H9 (cell line): Measurements from ENCODE around the gene LRP8. TPM values are rescaled to one million over a fixed set of nuclear protein-coding genes. Genes with fewer than 3 reads are reported as not detected.

Source experiments
- DNase-seq: peaks from one replicate; pipeline ENCODE4 v3.0.0-alpha.2; 2017
- H2AFZ ChIP-seq: one replicate; pipeline ENCODE4 v1.6.1; 2013; ENCODE audit warnings: mild to moderate bottlenecking, low read length, control low read depth, moderate library complexity
- H2AK5ac ChIP-seq: 2 replicates; pipeline ENCODE4 v1.6.1; 2013; ENCODE audit warnings: low read length, control low read depth, mixed read lengths; ENCODE audit not compliant: insufficient read length
- H2BK120ac ChIP-seq: one replicate; pipeline ENCODE4 v1.6.1; 2013; ENCODE audit warnings: low read depth, mild to moderate bottlenecking, low read length, control low read depth, inconsistent platforms; ENCODE audit not compliant: poor library complexity, severe bottlenecking
- H2BK12ac ChIP-seq: 2 replicates; pipeline ENCODE4 v1.6.1; 2013; ENCODE audit warnings: low read length, control low read depth, mixed read lengths, low read depth; ENCODE audit not compliant: insufficient read length
- H2BK15ac ChIP-seq: 2 replicates; pipeline ENCODE4 v1.6.1; 2013; ENCODE audit warnings: low read depth, low read length, control low read depth
- H2BK20ac ChIP-seq: one replicate; pipeline ENCODE4 v1.6.1; 2013; ENCODE audit warnings: low read depth, mild to moderate bottlenecking, low read length, control low read depth, inconsistent platforms; ENCODE audit not compliant: poor library complexity, severe bottlenecking
- H2BK5ac ChIP-seq: 2 replicates; pipeline ENCODE4 v1.6.1; 2013; ENCODE audit warnings: low read length, control low read depth, mixed read lengths; ENCODE audit not compliant: insufficient read length
- H3K14ac ChIP-seq: 2 replicates; pipeline ENCODE4 v1.6.1; 2013; ENCODE audit warnings: low read length, control low read depth; ENCODE audit not compliant: insufficient read depth
- H3K18ac ChIP-seq: 2 replicates; pipeline ENCODE4 v1.6.1; 2013; ENCODE audit warnings: low read depth, mild to moderate bottlenecking, mixed read lengths, low read length, control low read depth; ENCODE audit not compliant: insufficient read length
- H3K23ac ChIP-seq: 2 replicates; pipeline ENCODE4 v1.6.1; 2013; ENCODE audit warnings: low read length, control low read depth, mixed read lengths, low read depth; ENCODE audit not compliant: insufficient read length
- H3K23me2 ChIP-seq: 2 replicates; pipeline ENCODE4 v1.6.1; 2013; ENCODE audit warnings: low read depth, mild to moderate bottlenecking, mixed read lengths, low read length, control low read depth; ENCODE audit not compliant: insufficient read length, poor library complexity, severe bottlenecking
- H3K27ac ChIP-seq: 2 replicates; pipeline ENCODE4 v1.5.1; 2013; ENCODE audit warnings: low read length, control low read depth, mixed read lengths, low read depth; ENCODE audit not compliant: insufficient read length
- H3K27me3 ChIP-seq: 2 replicates; pipeline ENCODE4 v1.6.1; 2013; ENCODE audit warnings: low read length, control low read depth, inconsistent platforms; ENCODE audit not compliant: insufficient read depth
- H3K4ac ChIP-seq: 2 replicates; pipeline ENCODE4 v1.6.1; 2013; ENCODE audit warnings: low read depth, mild to moderate bottlenecking, control low read depth, inconsistent platforms, low read length, moderate library complexity
- H3K4me1 ChIP-seq: 2 replicates; pipeline ENCODE4 v1.6.1; 2013; ENCODE audit warnings: low read length, control low read depth, inconsistent platforms; ENCODE audit not compliant: insufficient read depth
- H3K4me2 ChIP-seq: 2 replicates; pipeline ENCODE4 v1.6.1; 2013; ENCODE audit warnings: low read length, control low read depth, mixed read lengths; ENCODE audit not compliant: insufficient read length, insufficient read depth
- H3K56ac ChIP-seq: 2 replicates; pipeline ENCODE4 v1.6.1; 2013; ENCODE audit warnings: low read depth, mild to moderate bottlenecking, mixed read lengths, low read length, control low read depth; ENCODE audit not compliant: insufficient read length
- H3K79me1 ChIP-seq: 2 replicates; pipeline ENCODE4 v1.6.1; 2013; ENCODE audit warnings: low read depth, mild to moderate bottlenecking, moderate library complexity, low read length, control low read depth, inconsistent platforms; ENCODE audit not compliant: insufficient read depth, poor library complexity, severe bottlenecking
- H3K79me2 ChIP-seq: 2 replicates; pipeline ENCODE4 v1.6.1; 2013; ENCODE audit warnings: low read length, control low read depth, inconsistent platforms; ENCODE audit not compliant: insufficient read depth
- H3K9ac ChIP-seq: 2 replicates; pipeline ENCODE4 v1.6.1; 2013; ENCODE audit warnings: low read length, control low read depth, mixed read lengths; ENCODE audit not compliant: insufficient read length; ENCODE audit errors: extremely low read depth
- H3K9me3 ChIP-seq: one replicate; pipeline ENCODE4 v1.6.1; 2013; ENCODE audit warnings: low read depth, low read length, inconsistent platforms; ENCODE audit not compliant: control insufficient read depth
- H3T11ph ChIP-seq: one replicate; pipeline ENCODE4 v1.6.1; 2013; ENCODE audit warnings: mild to moderate bottlenecking, low read length, control low read depth, inconsistent platforms
- H4K20me1 ChIP-seq: one replicate; pipeline ENCODE4 v1.6.1; 2013; ENCODE audit not compliant: control insufficient read depth, insufficient read length, insufficient read depth
- H4K5ac ChIP-seq: 2 replicates; pipeline ENCODE4 v1.6.1; 2013; ENCODE audit warnings: low read depth, mild to moderate bottlenecking, mixed read lengths, low read length, control low read depth; ENCODE audit not compliant: insufficient read length
- H4K8ac ChIP-seq: replicated peaks from 2 replicates; pipeline ENCODE4 v1.6.1; 2013; ENCODE audit warnings: low read length, control low read depth, mixed read lengths, low read depth; ENCODE audit not compliant: insufficient read length
- H4K91ac ChIP-seq: 2 replicates; pipeline ENCODE4 v1.6.1; 2013; ENCODE audit warnings: low read depth, mild to moderate bottlenecking, moderate library complexity, mixed read lengths, low read length, control low read depth; ENCODE audit not compliant: insufficient read length
- H3K27ac Mint-ChIP-seq, 3 experiments: 2 replicates in 2 of 3; 3 replicates in 1 of 3; pipeline ENCODE4 v1.8.0; 2020 to 2021; ENCODE audit warnings: mixed read lengths in 3 of 3, mild to moderate bottlenecking in 1 of 3, moderate library complexity in 1 of 3
- H3K27me3 Mint-ChIP-seq: 2 replicates; pipeline ENCODE4 v1.8.0; 2021; ENCODE audit warnings: low read depth, mild to moderate bottlenecking, moderate library complexity, mixed read lengths
- H3K36me3 Mint-ChIP-seq, 3 experiments: 2 replicates in 2 of 3; 3 replicates in 1 of 3; pipeline ENCODE4 v1.8.0; 2020 to 2021; ENCODE audit warnings: low read depth in 3 of 3, mixed read lengths in 3 of 3; ENCODE audit not compliant: insufficient read depth in 1 of 3
- H3K4me1 Mint-ChIP-seq, 2 experiments: 2 replicates each; pipeline ENCODE4 v1.8.0; 2020; ENCODE audit warnings: mixed read lengths in 2 of 2
- H3K4me3 Mint-ChIP-seq, 2 experiments: 2 replicates in 1 of 2; 3 replicates in 1 of 2; pipeline ENCODE4 v1.8.0; 2020 to 2021; ENCODE audit warnings: mild to moderate bottlenecking in 2 of 2, mixed read lengths in 2 of 2, moderate library complexity in 1 of 2
- H3K9me3 Mint-ChIP-seq, 2 experiments: 2 replicates in 1 of 2; 3 replicates in 1 of 2; pipeline ENCODE4 v1.8.0; 2020; ENCODE audit warnings: mild to moderate bottlenecking in 2 of 2, mixed read lengths in 2 of 2, moderate library complexity in 1 of 2
- CTCF ChIP-seq: fragments of 200-600 bp; sonication (generic); conservative IDR thresholded peaks from 3 replicates; pipeline ENCODE4 v1.8.0; 2021; ENCODE audit warnings: antibody characterized with exemption, mild to moderate bottlenecking
- WGBS: extraction: QIAGEN DNeasy Blood & Tissue Kit; methylation state at CpG from one replicate; pipeline ENCODE4 v1.1.7; 2013; ENCODE audit warnings: missing lambda C conversion rate, low lambda C conversion rate, mixed read lengths; ENCODE audit not compliant: insufficient read length; ENCODE audit errors: extremely low coverage; 5-methylcytosine and 5-hydroxymethylcytosine counted together
- total RNA-seq: library from RNA; stranded (reverse); gene quantifications from 2 replicates; pipeline ENCODE4 v1.2.1, GENCODE V29; 2021

Gene LRP8
- total RNA-seq, 1 experiment from 2014 or later, result 78.6 TPM

GRCh38 chr1:53335661-53336060, 7.8 kb upstream of the LRP8 start:
- no CpG with 5 or more reads among the region's 1 CpG for WGBS
- no peak overlapping the region for H3K4me3 Mint-ChIP-seq
- TF ChIP-seq CTCF, result no peak

More at GRCh38 chr1:53335661-53336060, 7.8 kb upstream of the LRP8 start:
- Histone ChIP-seq H3K23me2 (no peaks in the 10 kb centered on the region), H4K8ac (no peak overlapping the region), H3K79me1 (no peaks in the 10 kb centered on the region), H3K4ac (no peak overlapping the region), H2BK5ac (no peak overlapping the region), H3K9ac (no peak overlapping the region), H3K56ac (no peak overlapping the region), H4K5ac (no peak overlapping the region), H2BK15ac (no peak overlapping the region), H4K20me1 (no peaks in the 10 kb centered on the region), H3K14ac (no peak overlapping the region), H3K4me2 (no peak overlapping the region), H3K27me3 (no peaks in the 10 kb centered on the region; the same call in 1 of the 2 replicates), H3K27ac (no peak overlapping the region), H3T11ph (no peak overlapping the region), H2BK12ac (no peak overlapping the region), H3K4me1 (no peaks in the 10 kb centered on the region), H3K23ac (no peak overlapping the region), H2AK5ac (no peak overlapping the region), H2BK120ac (no peak overlapping the region), H2BK20ac (no peak overlapping the region), H2AFZ (no peak overlapping the region), H3K9me3 (no peaks in the 10 kb centered on the region), H3K79me2 (no peaks in the 10 kb centered on the region), H3K18ac (no peak overlapping the region), H4K91ac (no peak overlapping the region)
- Mint-ChIP-seq H3K27me3 (peaks cover 10% of the 10 kb centered on the region), H3K27ac (no peak overlapping the region), H3K36me3 (peaks cover 0 to 2% (median 0%) of the 10 kb centered on the region in 3 experiments; a peak in 2 of 7 replicates), H3K9me3 (peaks cover 0 to 1% of the 10 kb centered on the region in 2 experiments; a peak in 2 of 5 replicates), H3K4me1 (no peaks in the 10 kb centered on the region)
- no peak for DNase-seq
